ENCODE data around the gene SGIP1.
A peak's percentile ranks its signal among the peaks of the same experiment; 100 is the strongest.

The SGIP1 gene

GRCh38 chr1:66493731-66494130 is 40.2 kb upstream of the SGIP1 start:
- Histone ChIP-seq H3K4me1 (peaks cover 66% of the 10 kb centered on the region), H3K27me3 (no peaks in the 10 kb centered on the region), H3K4me3 (ENCODE audit: low read depth, low read length) (no peak overlapping the region), H3K36me3 (no peaks in the 10 kb centered on the region), H3K9me3 (no peaks in the 10 kb centered on the region)
- no peak for TF ChIP-seq CTCF (IDR thresholded peaks at IDR 0.05; ENCODE audit: low read depth, low read length)
- no peak for DNase-seq

DNA sequence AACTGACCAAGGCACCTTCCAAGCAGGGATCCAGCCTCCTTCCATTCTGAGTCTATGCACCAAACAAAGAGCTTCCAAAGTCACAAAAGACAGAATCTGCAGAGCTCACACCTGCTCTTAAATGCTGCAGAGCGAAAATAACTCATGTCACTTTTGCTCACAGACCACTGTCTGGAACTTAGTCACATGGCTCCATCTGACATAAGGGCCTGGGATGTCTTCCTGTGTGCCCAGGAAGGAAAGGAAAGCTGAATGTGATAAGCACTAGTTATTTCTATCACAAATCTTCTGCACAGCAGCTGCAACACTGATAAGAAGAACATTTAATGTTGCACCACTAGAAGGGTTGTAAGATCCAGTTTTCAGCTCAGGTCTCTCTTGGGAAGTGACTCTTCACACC is 39.5 kb upstream of the SGIP1 start:
- Histone ChIP-seq H3K4me3 (ENCODE audit: low read depth, low read length) (peak overlapping the region; percentile 10; the same call in 1 of the 2 replicates), H3K36me3 (no peaks in the 10 kb centered on the region), H3K4me1 (peaks cover 59% of the 10 kb centered on the region), H3K27me3 (no peaks in the 10 kb centered on the region), H3K9me3 (no peaks in the 10 kb centered on the region)
- DNase-seq = peak; percentile 55
- no peak for TF ChIP-seq CTCF (IDR thresholded peaks at IDR 0.05; ENCODE audit: low read depth, low read length)

DNA sequence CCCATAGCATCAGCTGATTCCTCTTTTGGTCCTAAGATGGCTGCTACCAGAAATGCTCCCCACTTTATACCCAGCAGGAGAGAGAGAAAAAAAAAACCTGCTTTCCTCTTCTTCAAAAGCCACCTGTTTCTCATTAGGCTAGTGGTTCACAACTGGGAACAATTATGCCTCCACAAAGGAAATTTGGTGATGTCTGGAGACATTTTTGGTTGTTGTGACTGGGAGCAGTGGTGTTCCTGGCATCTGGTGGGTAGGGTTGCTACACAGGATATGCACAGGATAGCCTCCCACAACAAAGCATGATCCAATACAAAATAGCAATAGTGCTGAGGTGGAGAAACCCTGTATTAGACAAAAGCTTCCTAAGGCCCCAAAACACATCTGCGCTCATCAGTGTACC is 38.5 kb upstream of the SGIP1 start:
- Histone ChIP-seq H3K36me3 (no peaks in the 10 kb centered on the region), H3K27me3 (no peaks in the 10 kb centered on the region), H3K4me1 (peaks cover 52% of the 10 kb centered on the region), H3K9me3 (no peaks in the 10 kb centered on the region), H3K4me3 (ENCODE audit: low read depth, low read length) (no peak overlapping the region)
- DNase-seq = peak; percentile 45
- no peak for TF ChIP-seq CTCF (IDR thresholded peaks at IDR 0.05; ENCODE audit: low read depth, low read length)

DNA sequence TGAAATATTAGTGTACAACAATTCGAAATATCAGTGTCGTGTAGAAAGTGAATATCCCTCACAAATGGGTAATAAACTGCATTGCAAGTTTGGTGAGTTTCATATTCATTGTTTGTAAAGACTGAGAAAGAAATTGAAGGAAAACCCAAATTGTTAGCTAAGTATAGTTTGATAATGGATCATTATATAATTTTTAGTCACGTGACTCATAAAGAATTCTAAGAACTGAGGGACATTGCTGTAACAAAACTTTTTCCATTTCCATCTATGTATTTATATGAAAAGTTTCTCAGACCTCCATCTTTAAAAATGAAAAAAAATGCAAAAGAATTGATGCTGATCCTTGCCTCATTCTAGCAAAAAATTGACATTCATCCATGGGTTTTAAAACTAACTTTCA is 36.0 kb upstream of the SGIP1 start:
- Histone ChIP-seq H3K4me3 (ENCODE audit: low read depth, low read length) (no peak overlapping the region), H3K9me3 (no peaks in the 10 kb centered on the region), H3K27me3 (no peaks in the 10 kb centered on the region), H3K36me3 (no peaks in the 10 kb centered on the region), H3K4me1 (peaks cover 34% of the 10 kb centered on the region)
- no peak for DNase-seq
- TF ChIP-seq CTCF (IDR thresholded peaks at IDR 0.05; ENCODE audit: low read depth, low read length) = no peak

GRCh38 chr1:66500301-66500700 is 33.7 kb upstream of the SGIP1 start:
- no peak for TF ChIP-seq CTCF (IDR thresholded peaks at IDR 0.05; ENCODE audit: low read depth, low read length)
- Histone ChIP-seq H3K9me3 (no peaks in the 10 kb centered on the region), H3K27me3 (no peaks in the 10 kb centered on the region), H3K4me1 (peaks cover 15% of the 10 kb centered on the region), H3K36me3 (no peaks in the 10 kb centered on the region), H3K4me3 (ENCODE audit: low read depth, low read length) (no peak overlapping the region)
- DNase-seq = no peak

DNA sequence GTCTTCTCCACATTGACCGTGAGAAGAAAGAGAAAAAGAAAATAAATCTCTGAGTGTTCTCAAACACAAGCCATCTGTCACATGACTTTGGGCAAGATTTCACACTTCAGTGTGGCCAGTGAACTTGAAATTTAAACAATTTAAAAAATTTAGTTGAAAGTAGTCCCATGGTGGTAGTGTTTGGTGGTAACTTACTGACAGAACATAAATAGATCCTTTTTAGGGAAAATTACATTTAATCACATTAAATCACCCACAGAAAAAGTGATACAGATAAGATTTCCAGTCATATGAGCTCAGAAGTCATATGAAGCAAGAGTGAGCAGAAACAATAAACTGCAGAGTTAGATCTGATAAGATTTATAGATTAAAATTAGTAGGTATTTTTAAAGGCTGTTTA is 31.9 kb upstream of the SGIP1 start:
- 0 out of 2 replicates have a peak, but pooled peaks cover 2% of the 10 kb centered on the region for H3K4me1 ChIP-seq
- H3K9me3 ChIP-seq = no peaks in the 10 kb centered on the region
- no peaks in the 10 kb centered on the region for H3K27me3 ChIP-seq
- no peaks in the 10 kb centered on the region for H3K36me3 ChIP-seq
- H3K4me3 ChIP-seq (ENCODE audit: low read depth, low read length) = no peak overlapping the region
- no peak for DNase-seq
- TF ChIP-seq CTCF (IDR thresholded peaks at IDR 0.05; ENCODE audit: low read depth, low read length) = no peak
